Measurements from ENCODE around the gene UNCX.
A peak's percentile ranks its signal among the peaks of the same experiment; 100 is the strongest.

Gene UNCX

GRCh38 chr7:1244700-1245523, 12.2 kb downstream of the UNCX start:
- DNase-seq = no peak

GRCh38 chr7:1245524-1246050, 12.9 kb downstream of the UNCX start:
- no peak for DNase-seq

- DNase-seq = no peak
Measured at GRCh38 chr7:1246160-1246870, 13.6 kb downstream of the UNCX start.

GRCh38 chr7:1246871-1247526, 14.3 kb downstream of the UNCX start:
- no peak for DNase-seq

GRCh38 chr7:1247527-1248041, 14.9 kb downstream of the UNCX start:
- DNase-seq = no peak

- peak; percentile 57 for DNase-seq
Measured at GRCh38 chr7:1248143-1248915, 15.7 kb downstream of the UNCX start.

GRCh38 chr7:1248916-1249581, 16.4 kb downstream of the UNCX start:
- DNase-seq = no peak

GRCh38 chr7:1249731-1250130, 17.1 kb downstream of the UNCX start:
- DNase-seq = no peak

GRCh38 chr7:1250901-1251300, 18.2 kb downstream of the UNCX start:
- DNase-seq = no peak

- peak; percentile 60 for DNase-seq
Measured at GRCh38 chr7:1251796-1252539, 19.3 kb downstream of the UNCX start.

GRCh38 chr7:1252540-1253090, 19.9 kb downstream of the UNCX start:
- no peak for DNase-seq

- no peak for DNase-seq
Measured at GRCh38 chr7:1253681-1254181, 21.1 kb downstream of the UNCX start.

- no peak for DNase-seq
Measured at GRCh38 chr7:1254281-1255079, 21.8 kb downstream of the UNCX start.

- DNase-seq = no peak
Measured at GRCh38 chr7:1255080-1255816, 22.6 kb downstream of the UNCX start.

- DNase-seq = no peak
Measured at GRCh38 chr7:1255817-1256340, 23.2 kb downstream of the UNCX start.

- DNase-seq = no peak
Measured at GRCh38 chr7:1256621-1257020, 23.9 kb downstream of the UNCX start.

GRCh38 chr7:1257221-1257620, 24.5 kb downstream of the UNCX start:
- DNase-seq = no peak

GRCh38 chr7:1257863-1258262, 25.2 kb downstream of the UNCX start:
- DNase-seq = no peak
